GM18861 (cell line): Measurements from ENCODE around the gene NEUROG2.
"Not testable (repeated sequence)": the region's sequence is repeated elsewhere in the genome, so short reads cannot be mapped to it uniquely, and the experiment has no call there.

Experiments used
- ATAC-seq: cut with Tn5 transposase; IDR thresholded peaks from one replicate; pipeline ENCODE4 v1.9.1; 2021; ENCODE audit not compliant: unreplicated experiment

Gene NEUROG2

DNA sequence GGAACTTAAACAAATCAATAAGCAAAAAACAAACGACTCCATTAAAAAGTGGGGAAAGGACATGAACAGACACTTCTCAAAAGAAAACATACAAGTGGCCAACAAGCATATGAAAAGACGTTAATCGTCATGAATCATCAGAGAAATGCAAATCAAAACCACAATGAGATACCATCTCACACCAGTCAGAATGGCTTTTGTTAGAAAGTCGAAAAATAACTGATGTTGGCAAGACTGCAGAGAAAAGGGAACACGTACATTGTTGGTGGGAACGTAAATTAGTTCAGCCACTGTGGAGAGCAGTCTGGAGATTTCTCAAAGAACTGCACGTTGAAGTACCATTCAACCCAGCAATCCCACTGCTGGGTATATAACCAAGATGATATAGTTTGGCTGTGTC is 23.7 kb downstream of the NEUROG2 start:
- ATAC-seq, result no peak

DNA sequence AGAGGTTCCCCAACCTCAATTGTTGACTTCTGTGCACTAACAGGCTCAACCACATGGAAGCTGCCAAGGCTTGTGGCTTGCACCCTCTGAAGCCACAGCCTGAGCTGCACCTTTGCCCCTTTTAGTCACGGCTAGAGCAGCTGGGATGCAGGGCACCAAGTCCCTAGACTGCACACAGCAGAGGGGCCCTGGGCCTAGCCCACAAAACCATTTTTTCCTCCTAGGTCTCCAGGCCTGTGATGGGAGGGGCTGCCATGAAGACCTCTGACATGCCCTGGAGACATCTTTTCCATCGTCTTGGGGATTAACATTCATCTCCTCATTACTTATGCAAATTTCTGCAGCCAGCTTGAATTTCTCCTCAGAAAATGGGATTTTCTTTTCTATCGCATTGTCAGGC is 25.2 kb downstream of the NEUROG2 start:
- ATAC-seq, result not testable (repeated sequence)

DNA sequence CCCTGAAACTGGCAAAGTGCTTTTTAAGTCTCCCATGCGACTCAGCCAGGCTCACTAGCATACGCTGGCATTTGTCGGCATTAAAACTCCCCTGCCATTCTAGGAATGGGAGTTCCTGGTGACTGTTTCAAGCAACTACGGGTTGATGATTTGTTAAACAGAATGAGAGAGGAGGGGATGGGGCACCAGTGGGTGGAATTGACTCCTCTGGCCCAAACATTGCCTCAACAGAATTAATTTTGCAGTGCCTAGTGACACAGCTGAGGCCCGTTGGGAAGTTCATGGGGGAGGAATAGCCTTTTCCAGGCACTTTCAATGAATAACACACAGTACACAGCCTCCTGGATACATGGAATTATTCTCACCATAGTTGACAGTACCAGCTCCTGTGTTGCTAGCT is 30.1 kb downstream of the NEUROG2 start:
- ATAC-seq, result no peak

DNA sequence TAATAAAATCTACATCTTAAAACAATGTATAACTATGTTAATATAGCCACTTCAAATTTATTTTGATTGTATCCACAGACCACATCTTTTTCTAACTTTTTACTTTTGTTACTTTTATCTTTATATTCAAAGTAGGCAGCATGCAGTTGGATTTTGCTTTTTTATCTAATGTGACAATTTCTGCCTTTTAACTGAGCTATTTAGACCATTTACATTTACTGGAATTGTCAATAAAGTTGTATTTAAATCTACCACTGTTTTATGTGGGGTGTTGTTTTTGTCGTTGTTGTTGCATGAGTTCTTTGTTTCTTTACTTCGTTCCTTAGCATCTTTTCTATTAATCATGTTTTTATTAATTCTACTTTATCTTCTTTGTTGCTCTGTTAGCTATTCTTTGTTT is 42.0 kb downstream of the NEUROG2 start:
- no peak for ATAC-seq

DNA sequence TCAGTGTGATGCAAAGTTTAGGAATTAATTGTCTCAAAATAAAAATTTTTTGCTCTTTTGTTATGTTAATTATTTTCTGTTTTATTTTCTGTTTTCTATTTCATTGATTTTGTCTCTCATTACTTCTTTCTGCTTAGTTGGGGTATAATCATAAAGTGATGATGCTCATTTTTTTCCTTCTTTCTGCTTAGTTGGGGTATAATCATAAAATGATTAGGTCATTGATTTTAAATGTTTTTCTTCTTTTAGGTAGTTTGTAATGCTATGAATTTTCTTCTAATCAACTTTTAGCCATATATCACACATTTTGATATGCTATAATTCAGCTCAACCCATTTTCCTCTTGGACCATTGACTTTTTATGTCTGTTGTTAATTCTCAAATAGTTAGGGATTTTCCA is 43.7 kb downstream of the NEUROG2 start:
- no peak for ATAC-seq
